ENCODE measurements around the gene SH3PXD2A. TPM values are rescaled to one million over a fixed set of nuclear protein-coding genes. Genes with fewer than 3 reads are reported as not detected.

Gene SH3PXD2A
- total RNA-seq, 1 experiment from 2014 or later: 4.5 TPM

DNA sequence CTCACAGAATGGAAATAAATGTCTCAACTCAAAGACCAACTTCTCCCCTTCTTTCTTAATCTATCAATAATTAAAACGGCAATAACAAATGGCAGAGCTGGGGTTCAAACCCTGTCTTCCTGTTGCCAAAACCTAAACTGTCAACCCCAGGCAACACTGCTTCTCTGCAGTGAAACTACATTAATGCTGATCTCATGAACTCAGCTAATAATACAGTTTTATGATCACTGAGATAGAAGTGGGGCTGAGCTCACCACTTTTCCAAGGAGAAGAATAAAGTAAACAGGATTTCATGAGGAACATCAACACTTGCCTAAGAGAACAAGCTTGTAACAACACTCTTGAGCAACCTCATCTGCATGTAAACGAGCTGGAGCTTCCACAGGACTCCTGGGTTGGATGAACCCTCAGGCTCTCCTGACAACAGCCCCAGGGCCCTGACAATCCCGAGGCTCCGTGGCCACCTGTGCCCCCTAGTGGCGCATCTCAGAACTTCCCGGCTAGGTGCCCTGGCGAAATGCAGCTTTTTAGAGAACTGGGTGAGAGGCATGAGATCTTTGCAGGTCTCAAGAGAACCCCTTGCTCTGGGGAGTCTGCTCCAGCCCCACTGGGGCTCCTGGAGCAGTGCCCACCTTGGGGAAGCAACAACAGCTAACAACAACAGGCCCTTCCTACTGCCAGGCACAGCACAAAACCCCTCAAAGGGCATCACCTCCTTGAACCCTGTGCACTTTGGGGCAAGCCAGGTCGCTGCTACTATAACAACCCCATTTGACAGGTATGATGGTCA lies 169.3 kb downstream of the SH3PXD2A start:
- Histone ChIP-seq H3K23me2 (ENCODE audit: insufficient read length, low read depth, low read length, poor library complexity, severe bottlenecking) (no peaks in the 10 kb centered on the region), H3K79me1 (ENCODE audit: insufficient read depth, low read depth, low read length, poor library complexity, severe bottlenecking) (no peaks in the 10 kb centered on the region), H3K4me1 (ENCODE audit: insufficient read depth, low read length) (no peaks in the 10 kb centered on the region), H4K20me1 (ENCODE audit: control insufficient read depth, insufficient read depth, insufficient read length) (no peaks in the 10 kb centered on the region), H3K4ac (ENCODE audit: low read depth, low read length) (no peak overlapping the region), H3K27me3 (ENCODE audit: insufficient read depth, low read length) (no peaks in the 10 kb centered on the region), H3K9me3 (ENCODE audit: control insufficient read depth, low read depth, low read length) (no peaks in the 10 kb centered on the region), H3K79me2 (ENCODE audit: insufficient read depth, low read length) (no peaks in the 10 kb centered on the region), H2BK15ac (ENCODE audit: low read depth, low read length) (no peak overlapping the region), H4K91ac (ENCODE audit: insufficient read length, low read depth, low read length) (no peak overlapping the region), H2AK5ac (ENCODE audit: insufficient read length, low read length) (no peak overlapping the region), H3K56ac (ENCODE audit: insufficient read length, low read depth, low read length) (no peak overlapping the region), H3K27ac (ENCODE audit: insufficient read length, low read depth, low read length) (no peak overlapping the region), H4K5ac (ENCODE audit: insufficient read length, low read depth, low read length) (no peak overlapping the region), H2BK5ac (ENCODE audit: insufficient read length, low read length) (no peak overlapping the region), H2BK12ac (ENCODE audit: insufficient read length, low read depth, low read length) (no peak overlapping the region), H2BK120ac (ENCODE audit: low read depth, low read length, poor library complexity, severe bottlenecking) (no peak overlapping the region), H2BK20ac (ENCODE audit: low read depth, low read length, poor library complexity, severe bottlenecking) (no peak overlapping the region), H4K8ac (replicated peaks; ENCODE audit: insufficient read length, low read depth, low read length) (no peak overlapping the region), H3K4me2 (ENCODE audit: insufficient read depth, insufficient read length, low read length) (no peak overlapping the region), H3K14ac (ENCODE audit: insufficient read depth, low read length) (no peak overlapping the region), H3K9ac (ENCODE audit: extremely low read depth, insufficient read length, low read length) (no peak overlapping the region), H3K23ac (ENCODE audit: insufficient read length, low read depth, low read length) (no peak overlapping the region), H2AFZ (ENCODE audit: low read length) (no peak overlapping the region), H3K18ac (ENCODE audit: insufficient read length, low read depth, low read length) (no peak overlapping the region), H3T11ph (ENCODE audit: low read length) (no peak overlapping the region)
- H3K27me3 Mint-ChIP-seq (ENCODE audit: low read depth): peaks cover 21% of the 10 kb centered on the region
- peaks cover 18 to 26% of the 10 kb centered on the region in 2 experiments for H3K4me1 Mint-ChIP-seq
- WGBS (ENCODE audit: extremely low coverage, insufficient read length, low lambda C conversion rate): no CpG with 5 or more reads among the region's 8 CpGs
- no peaks in the 10 kb centered on the region for H3K36me3 Mint-ChIP-seq (ENCODE audit: insufficient read depth in 1 of 3, low read depth in 3 of 3)
- no peak overlapping the region for H3K4me3 Mint-ChIP-seq
- TF ChIP-seq, protein P1, sequence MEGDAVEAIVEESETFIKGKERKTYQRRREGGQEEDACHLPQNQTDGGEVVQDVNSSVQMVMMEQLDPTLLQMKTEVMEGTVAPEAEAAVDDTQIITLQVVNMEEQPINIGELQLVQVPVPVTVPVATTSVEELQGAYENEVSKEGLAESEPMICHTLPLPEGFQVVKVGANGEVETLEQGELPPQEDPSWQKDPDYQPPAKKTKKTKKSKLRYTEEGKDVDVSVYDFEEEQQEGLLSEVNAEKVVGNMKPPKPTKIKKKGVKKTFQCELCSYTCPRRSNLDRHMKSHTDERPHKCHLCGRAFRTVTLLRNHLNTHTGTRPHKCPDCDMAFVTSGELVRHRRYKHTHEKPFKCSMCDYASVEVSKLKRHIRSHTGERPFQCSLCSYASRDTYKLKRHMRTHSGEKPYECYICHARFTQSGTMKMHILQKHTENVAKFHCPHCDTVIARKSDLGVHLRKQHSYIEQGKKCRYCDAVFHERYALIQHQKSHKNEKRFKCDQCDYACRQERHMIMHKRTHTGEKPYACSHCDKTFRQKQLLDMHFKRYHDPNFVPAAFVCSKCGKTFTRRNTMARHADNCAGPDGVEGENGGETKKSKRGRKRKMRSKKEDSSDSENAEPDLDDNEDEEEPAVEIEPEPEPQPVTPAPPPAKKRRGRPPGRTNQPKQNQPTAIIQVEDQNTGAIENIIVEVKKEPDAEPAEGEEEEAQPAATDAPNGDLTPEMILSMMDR (conservative IDR thresholded peaks at IDR 0.05): peak; percentile 96
- DNase-seq: peak; percentile 82
- H3K27ac Mint-ChIP-seq: no peak overlapping the region; a peak in 1 of 7 replicates
- no peaks in the 10 kb centered on the region for H3K9me3 Mint-ChIP-seq

All from H9 (cell line).